ENCODE results near the gene P2RX1.

DNA sequence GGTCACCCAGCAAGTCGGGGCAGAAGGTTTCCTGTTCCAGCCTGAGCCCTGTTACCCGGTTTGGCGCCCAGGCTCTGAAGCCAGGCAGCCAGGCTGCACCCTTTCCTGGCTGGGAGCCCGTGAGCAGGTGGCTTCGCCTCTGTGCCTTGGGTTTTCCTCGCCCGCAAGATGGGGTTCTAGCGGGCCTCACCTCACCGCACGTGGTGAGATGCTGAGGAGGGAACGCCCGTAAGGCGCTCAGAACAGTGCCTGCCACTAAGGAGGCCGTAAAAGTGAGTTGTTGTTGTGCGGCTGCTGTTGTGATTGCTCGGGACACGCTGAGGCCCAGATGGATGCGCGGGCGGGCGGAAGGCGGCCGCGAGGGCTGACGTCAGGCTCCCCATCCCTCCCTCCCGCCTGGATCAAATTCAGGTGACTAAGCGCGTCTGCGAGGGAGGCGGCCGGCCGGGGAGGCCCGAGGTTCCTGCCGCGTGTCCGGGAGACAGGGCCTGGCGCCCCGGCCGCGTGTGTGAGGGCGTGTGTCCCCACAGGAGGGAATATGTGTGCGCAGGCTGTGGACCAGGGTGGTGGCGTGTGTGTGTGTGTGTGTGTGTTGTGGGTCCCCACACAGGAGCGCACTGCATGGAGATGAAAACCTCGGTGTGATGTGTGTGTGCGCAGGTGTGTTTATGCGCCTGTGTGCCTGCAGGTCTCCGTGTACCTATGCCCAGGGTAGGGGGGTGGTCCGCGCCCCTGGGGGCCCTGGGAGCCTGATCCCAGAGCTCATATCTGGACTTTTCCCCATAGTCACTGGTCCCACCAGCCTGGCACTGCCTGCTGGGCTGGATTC, 27.7 kb downstream of the P2RX1 start:
- TF ChIP-seq, protein P1, sequence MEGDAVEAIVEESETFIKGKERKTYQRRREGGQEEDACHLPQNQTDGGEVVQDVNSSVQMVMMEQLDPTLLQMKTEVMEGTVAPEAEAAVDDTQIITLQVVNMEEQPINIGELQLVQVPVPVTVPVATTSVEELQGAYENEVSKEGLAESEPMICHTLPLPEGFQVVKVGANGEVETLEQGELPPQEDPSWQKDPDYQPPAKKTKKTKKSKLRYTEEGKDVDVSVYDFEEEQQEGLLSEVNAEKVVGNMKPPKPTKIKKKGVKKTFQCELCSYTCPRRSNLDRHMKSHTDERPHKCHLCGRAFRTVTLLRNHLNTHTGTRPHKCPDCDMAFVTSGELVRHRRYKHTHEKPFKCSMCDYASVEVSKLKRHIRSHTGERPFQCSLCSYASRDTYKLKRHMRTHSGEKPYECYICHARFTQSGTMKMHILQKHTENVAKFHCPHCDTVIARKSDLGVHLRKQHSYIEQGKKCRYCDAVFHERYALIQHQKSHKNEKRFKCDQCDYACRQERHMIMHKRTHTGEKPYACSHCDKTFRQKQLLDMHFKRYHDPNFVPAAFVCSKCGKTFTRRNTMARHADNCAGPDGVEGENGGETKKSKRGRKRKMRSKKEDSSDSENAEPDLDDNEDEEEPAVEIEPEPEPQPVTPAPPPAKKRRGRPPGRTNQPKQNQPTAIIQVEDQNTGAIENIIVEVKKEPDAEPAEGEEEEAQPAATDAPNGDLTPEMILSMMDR (IDR thresholded peaks at IDR 0.05): no peak
- TF ChIP-seq EZH2 (IDR thresholded peaks at IDR 0.05; ENCODE audit: borderline replicate concordance, insufficient read depth, low read depth, low read length, poor library complexity, severe bottlenecking): no peak
